Prostate gland (tissue), 2 donors: Measurements from ENCODE around the gene PTMA. TPM values are rescaled to one million over a fixed set of nuclear protein-coding genes. Genes with fewer than 3 reads are reported as not detected.
"Not testable (repeated sequence)": the region's sequence is repeated elsewhere in the genome, so short reads cannot be mapped to it uniquely, and the experiment has no call there.

ENCODE experiments used
- DNase-seq: peaks from one replicate; pipeline ENCODE4 v3.0.0-alpha.2; 2019; ENCODE audit warnings: low spot score
- H3K27ac ChIP-seq, 2 donors: fragments of 200-600 bp; sonication (generic); 2 replicates each; pipeline ENCODE4 v1.5.1; 2017 to 2019
- H3K27me3 ChIP-seq: fragments of 200-600 bp; sonication (generic); replicated peaks from 2 replicates; pipeline ENCODE4 v1.5.1; 2019; ENCODE audit not compliant: insufficient read depth
- H3K36me3 ChIP-seq, 2 donors: fragments of 200-600 bp; sonication (generic); 1 replicate in 1 of 2; 2 replicates in 1 of 2; pipeline versions ENCODE4 v1.5.1 to v1.8.1; 2017 to 2019
- H3K4me1 ChIP-seq: fragments of 200-600 bp; sonication (generic); replicated peaks from 2 replicates; pipeline ENCODE4 v1.5.1; 2019
- H3K4me3 ChIP-seq, 2 donors: fragments of 200-600 bp; sonication (generic); 2 replicates each; pipeline ENCODE4 v1.5.1; 2017 to 2019
- H3K9me3 ChIP-seq: fragments of 200-600 bp; sonication (generic); 2 replicates; pipeline ENCODE4 v1.5.1; 2017
- POLR2A ChIP-seq: fragments of 450-650 bp; IDR thresholded peaks from one replicate; pipeline ENCODE4 v1.6.1; 2016; ENCODE audit warnings: antibody characterized with exemption, mild to moderate bottlenecking
- POLR2AphosphoS5 ChIP-seq: sonication (generic); formaldehyde crosslinking; IDR thresholded peaks from one replicate; pipeline ENCODE4 v1.6.1; 2017; ENCODE audit warnings: antibody characterized with exemption
- WGBS: methylation state at CpG from one replicate; pipeline ENCODE4 v1.1.5; 2018; 5-methylcytosine and 5-hydroxymethylcytosine counted together
- intact Hi-C: fragments of 100-400 bp; cut with DNase I; formaldehyde crosslinking; loops from one replicate; pipeline ENCODE4 v1.14.2; 2022
- total RNA-seq, 2 donors: library from RNA; depleted of rRNA; stranded (reverse); fragments of >200 nt; gene quantifications; one replicate each; pipeline ENCODE4 v1.1.0, GENCODE V29; 2016
- TF ChIP-seq, protein P1 (sequence below), 4 experiments: fragments of 200-600 bp in 2 of 4; fragments of 450-650 bp in 2 of 4; sonication (generic) in 2 of 4; IDR thresholded peaks; 1 replicate in 3 of 4; 2 replicates in 1 of 4; pipeline ENCODE4 v1.5.1; 2016 to 2019; ENCODE audit warnings: antibody characterized with exemption in 4 of 4, mild to moderate bottlenecking in 2 of 4, moderate library complexity in 2 of 4

Gene PTMA
- total RNA-seq, 2 donors from 2014 or later = 418 to 613 TPM

- 71% methylated on average over 4 of the region's 4 CpGs for WGBS
These were observed 24.3 kb downstream of the PTMA start for GRCh38 chr2:231732604-231733003.

GRCh38 chr2:231737761-231738160 is 29.4 kb downstream of the PTMA start:
- no peak for DNase-seq
- TF ChIP-seq POLR2A (no peak), POLR2AphosphoS5 (no peak)
- TF ChIP-seq, protein P1, sequence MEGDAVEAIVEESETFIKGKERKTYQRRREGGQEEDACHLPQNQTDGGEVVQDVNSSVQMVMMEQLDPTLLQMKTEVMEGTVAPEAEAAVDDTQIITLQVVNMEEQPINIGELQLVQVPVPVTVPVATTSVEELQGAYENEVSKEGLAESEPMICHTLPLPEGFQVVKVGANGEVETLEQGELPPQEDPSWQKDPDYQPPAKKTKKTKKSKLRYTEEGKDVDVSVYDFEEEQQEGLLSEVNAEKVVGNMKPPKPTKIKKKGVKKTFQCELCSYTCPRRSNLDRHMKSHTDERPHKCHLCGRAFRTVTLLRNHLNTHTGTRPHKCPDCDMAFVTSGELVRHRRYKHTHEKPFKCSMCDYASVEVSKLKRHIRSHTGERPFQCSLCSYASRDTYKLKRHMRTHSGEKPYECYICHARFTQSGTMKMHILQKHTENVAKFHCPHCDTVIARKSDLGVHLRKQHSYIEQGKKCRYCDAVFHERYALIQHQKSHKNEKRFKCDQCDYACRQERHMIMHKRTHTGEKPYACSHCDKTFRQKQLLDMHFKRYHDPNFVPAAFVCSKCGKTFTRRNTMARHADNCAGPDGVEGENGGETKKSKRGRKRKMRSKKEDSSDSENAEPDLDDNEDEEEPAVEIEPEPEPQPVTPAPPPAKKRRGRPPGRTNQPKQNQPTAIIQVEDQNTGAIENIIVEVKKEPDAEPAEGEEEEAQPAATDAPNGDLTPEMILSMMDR (IDR thresholded peaks at IDR 0.05) = no peak
- Histone ChIP-seq H3K27me3 (no peaks in the 10 kb centered on the region), H3K4me3 (no peak overlapping the region), H3K4me1 (no peaks in the 10 kb centered on the region), H3K27ac (no peak overlapping the region), H3K9me3 (no peaks in the 10 kb centered on the region), H3K36me3 (no peaks in the 10 kb centered on the region)
- WGBS = 92% methylated on average over 7 of the region's 7 CpGs
- intact Hi-C loops = no loop called here

More at GRCh38 chr2:231732604-231733003, 24.3 kb downstream of the PTMA start:
- no peak overlapping the region for H3K4me3 ChIP-seq
- H3K4me1 ChIP-seq = no peaks in the 10 kb centered on the region
- TF ChIP-seq POLR2A = no peak
- TF ChIP-seq, protein P1 (IDR thresholded peaks at IDR 0.05) = no peak
- TF ChIP-seq POLR2AphosphoS5 = no peak
- H3K9me3 ChIP-seq = no peaks in the 10 kb centered on the region
- intact Hi-C loops = no loop called here
- H3K27ac ChIP-seq = no peak overlapping the region
- H3K36me3 ChIP-seq = no peaks in the 10 kb centered on the region
- no peak for DNase-seq
- H3K27me3 ChIP-seq = no peaks in the 10 kb centered on the region

DNA sequence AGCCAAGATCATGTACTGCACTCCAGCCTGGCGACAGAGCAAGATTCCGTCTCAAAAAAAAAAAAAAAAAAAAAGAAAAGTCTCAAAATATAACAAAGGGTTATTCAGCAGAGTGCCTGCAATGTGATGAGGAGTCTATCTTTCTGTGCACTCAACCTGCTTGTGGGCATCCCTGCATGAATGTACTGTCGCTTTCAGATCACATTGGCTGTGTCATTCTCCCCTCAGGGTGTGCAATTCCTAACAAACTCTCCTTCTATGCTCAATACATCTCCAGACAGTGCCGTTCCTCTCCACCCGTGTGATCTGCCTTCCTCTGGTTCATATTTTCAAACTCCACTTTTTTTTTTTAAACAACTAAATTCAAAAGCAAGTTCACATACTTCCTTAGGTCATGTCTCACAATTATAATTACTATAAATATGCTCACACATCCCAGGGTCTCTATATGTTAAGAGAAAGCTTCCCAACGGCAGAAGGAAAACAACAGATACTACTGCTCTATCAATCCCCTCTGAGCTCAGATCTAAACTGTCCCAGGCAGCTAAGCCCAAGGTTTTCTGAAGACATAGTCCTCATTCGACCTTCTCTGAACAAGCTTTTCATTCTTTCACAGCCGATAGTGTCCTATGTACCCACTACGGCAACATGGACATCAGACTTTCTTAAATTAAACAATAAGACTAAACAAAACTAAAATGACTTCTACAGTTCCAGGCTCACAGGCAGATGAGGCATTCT is 35.2 kb downstream of the PTMA start:
- H3K9me3 ChIP-seq = no peaks in the 10 kb centered on the region
- no peak overlapping the region for H3K27ac ChIP-seq
- no peaks in the 10 kb centered on the region for H3K4me1 ChIP-seq
- 79% methylated on average over 9 of the region's 9 CpGs for WGBS
- no peaks in the 10 kb centered on the region for H3K36me3 ChIP-seq
- TF ChIP-seq, protein P1 (IDR thresholded peaks at IDR 0.05) = no peak
- TF ChIP-seq POLR2A (no peak), POLR2AphosphoS5 (no peak)
- no peak overlapping the region for H3K4me3 ChIP-seq
- DNase-seq = no peak
- intact Hi-C loops = no loop called here
- H3K27me3 ChIP-seq = no peaks in the 10 kb centered on the region

DNA sequence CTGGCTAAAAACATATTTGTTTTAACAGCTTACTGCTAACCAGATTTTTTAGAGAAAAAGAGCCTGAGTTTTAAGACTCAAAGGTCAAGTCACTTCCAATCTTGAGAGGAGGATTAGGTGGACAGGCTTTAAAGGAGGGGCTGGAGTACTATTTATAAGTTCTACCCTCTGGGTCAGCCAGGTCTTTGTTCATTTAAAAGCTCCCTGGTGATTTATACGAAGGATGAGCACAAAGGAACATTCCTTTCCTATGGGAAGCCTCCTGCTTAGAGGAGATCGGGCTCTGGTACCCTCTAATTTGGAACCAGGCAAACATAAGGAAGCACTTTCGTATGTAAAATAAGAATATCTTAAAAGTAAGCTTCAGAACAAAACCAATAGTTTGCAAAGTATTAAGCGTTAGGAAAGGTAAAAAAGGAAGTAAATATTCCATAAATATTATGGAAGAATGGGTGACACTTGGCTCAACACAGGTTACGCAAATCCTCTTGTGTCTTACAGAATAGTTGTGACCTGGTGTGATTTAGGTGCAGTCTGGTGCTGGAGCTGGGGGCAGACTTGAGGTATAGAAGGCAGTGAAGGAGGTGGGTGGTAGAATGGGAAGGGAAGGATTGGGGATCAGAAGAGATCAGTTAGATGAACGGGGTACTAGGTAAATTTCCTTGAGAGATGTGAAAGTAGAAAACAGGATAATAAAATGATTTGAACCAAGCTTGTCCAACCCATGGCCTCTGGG is 37.1 kb downstream of the PTMA start:
- TF ChIP-seq, protein P1 (IDR thresholded peaks at IDR 0.05) = no peak
- TF ChIP-seq POLR2A (no peak), POLR2AphosphoS5 (no peak)
- intact Hi-C loops = no loop called here
- Histone ChIP-seq H3K27ac (no peak overlapping the region), H3K4me3 (no peak overlapping the region), H3K9me3 (no peaks in the 10 kb centered on the region), H3K4me1 (no peaks in the 10 kb centered on the region), H3K27me3 (no peaks in the 10 kb centered on the region), H3K36me3 (no peaks in the 10 kb centered on the region)
- no peak for DNase-seq
- 70% methylated on average over 6 of the region's 6 CpGs for whole genome bisulfite sequencing

DNA sequence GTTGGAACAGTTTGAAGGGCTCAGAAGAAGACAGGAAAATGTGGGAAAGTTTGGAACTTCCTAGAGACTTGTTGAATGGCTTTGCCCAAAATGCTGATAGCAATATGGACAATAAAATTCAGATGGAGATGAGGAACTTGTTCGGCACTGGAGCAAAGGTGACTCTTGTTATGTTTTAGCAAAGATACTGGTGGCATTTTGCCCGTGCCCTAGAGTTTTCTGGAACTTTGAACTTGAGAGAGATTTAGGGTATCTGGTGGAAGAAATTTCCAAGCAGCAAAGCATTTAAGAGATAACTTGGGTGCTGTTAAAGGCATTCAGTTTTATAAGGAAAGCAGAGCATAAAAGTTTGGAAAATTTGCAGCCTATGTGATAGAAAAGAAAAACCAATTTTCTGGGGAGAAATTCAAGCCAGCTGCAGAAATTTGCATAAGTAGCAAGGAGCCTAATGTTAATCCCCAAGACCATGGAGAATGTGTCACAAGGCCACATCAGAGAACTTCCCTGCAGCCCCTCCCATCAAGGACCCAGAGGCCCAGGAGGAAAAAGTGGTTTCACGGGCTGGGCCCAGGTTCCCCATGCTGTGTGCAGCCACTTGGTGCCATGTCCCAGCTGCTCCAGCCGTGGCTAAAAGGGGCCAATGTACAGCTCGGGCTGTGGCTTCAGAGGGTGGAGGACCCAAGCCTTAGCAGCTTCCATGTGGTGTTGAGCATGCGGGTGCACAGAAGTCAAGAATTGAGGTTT is 40.0 kb downstream of the PTMA start:
- H3K9me3 ChIP-seq, H3K4me3 ChIP-seq, H3K36me3 ChIP-seq, H3K27me3 ChIP-seq, DNase-seq, H3K4me1 ChIP-seq, H3K27ac ChIP-seq, intact Hi-C loops: not testable (repeated sequence)
- 87% methylated on average over 6 of the region's 6 CpGs for WGBS

- H3K9me3 ChIP-seq, intact Hi-C loops, H3K36me3 ChIP-seq, DNase-seq, H3K27ac ChIP-seq, H3K4me1 ChIP-seq, H3K27me3 ChIP-seq, H3K4me3 ChIP-seq: not testable (repeated sequence)
- WGBS = 50% methylated on average over 9 of the region's 10 CpGs
These were observed 40.7 kb downstream of the PTMA start for GRCh38 chr2:231749016-231749415.
